OCI-M1 (cell line): ENCODE data around the gene CACNG4.

Source experiments
- DNase-seq: peaks from one replicate; lab custom pipeline; 2025; lab: John Stamatoyannopoulos, UW

The CACNG4 gene

GRCh38 chr17:67066717-67067116, 102.2 kb downstream of the CACNG4 start:
- DNase-seq, result no peak

- DNase-seq, result no peak
Measured at GRCh38 chr17:67067571-67068482, 103.3 kb downstream of the CACNG4 start.

- no peak for DNase-seq
Measured at GRCh38 chr17:67068999-67069398, 104.5 kb downstream of the CACNG4 start.

GRCh38 chr17:67069603-67070136, 105.2 kb downstream of the CACNG4 start:
- DNase-seq, result no peak

- DNase-seq, result no peak
Measured at GRCh38 chr17:67071595-67071994, 107.1 kb downstream of the CACNG4 start.

- no peak for DNase-seq
Measured at GRCh38 chr17:67072885-67073284, 108.4 kb downstream of the CACNG4 start.

GRCh38 chr17:67074781-67075180, 110.3 kb downstream of the CACNG4 start:
- no peak for DNase-seq

- no peak for DNase-seq
Measured at GRCh38 chr17:67076290-67076689, 111.8 kb downstream of the CACNG4 start.

- DNase-seq, result no peak
Measured at GRCh38 chr17:67078292-67078691, 113.8 kb downstream of the CACNG4 start.

- no peak for DNase-seq
Measured at GRCh38 chr17:67079491-67079890, 115.0 kb downstream of the CACNG4 start.

- no peak for DNase-seq
Measured at GRCh38 chr17:67080804-67081203, 116.3 kb downstream of the CACNG4 start.

- no peak for DNase-seq
Measured at GRCh38 chr17:67082107-67082506, 117.6 kb downstream of the CACNG4 start.
